ENCODE results near the gene PRR12.

The PRR12 gene

GRCh38 chr19:49646586-49646985 lies 55.6 kb downstream of the PRR12 start:
- no peak for DNase-seq (ENCODE audit: low spot score)

GRCh38 chr19:49651029-49651819 lies 60.2 kb downstream of the PRR12 start:
- DNase-seq (ENCODE audit: low spot score), result no peak

GRCh38 chr19:49651820-49652550 lies 61.0 kb downstream of the PRR12 start:
- DNase-seq (ENCODE audit: low spot score), result no peak

DNA sequence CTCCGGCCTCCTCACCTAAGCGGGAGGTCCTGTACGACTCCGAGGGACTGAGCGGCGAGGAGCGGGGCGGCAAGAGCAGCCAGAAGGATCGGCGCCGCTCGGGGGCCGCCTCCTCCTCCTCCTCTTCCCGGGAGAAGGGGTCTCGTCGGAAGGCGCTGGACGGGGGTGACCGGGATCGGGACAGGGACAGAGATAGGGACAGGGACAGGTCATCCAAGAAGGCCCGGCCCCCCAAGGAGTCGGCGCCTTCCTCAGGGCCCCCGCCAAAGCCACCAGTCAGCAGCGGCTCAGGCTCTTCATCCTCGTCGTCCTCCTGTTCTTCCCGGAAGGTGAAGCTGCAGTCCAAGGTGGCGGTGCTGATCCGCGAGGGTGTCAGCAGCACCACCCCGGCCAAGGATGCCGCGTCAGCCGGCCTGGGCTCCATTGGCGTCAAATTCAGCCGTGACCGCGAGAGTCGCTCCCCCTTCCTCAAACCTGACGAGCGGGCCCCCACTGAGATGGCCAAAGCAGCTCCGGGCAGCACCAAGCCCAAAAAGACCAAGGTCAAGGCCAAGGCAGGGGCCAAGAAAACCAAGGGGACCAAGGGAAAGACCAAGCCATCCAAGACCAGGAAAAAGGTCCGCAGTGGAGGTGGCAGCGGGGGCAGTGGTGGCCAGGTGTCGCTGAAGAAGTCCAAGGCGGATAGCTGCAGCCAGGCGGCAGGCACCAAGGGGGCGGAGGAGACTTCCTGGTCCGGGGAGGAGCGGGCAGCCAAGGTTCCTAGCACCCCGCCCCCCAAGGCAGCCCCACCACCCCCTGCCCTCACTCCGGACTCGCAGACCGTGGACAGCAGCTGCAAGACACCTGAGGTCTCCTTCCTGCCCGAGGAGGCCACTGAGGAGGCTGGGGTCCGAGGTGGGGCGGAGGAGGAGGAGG lies 61.8 kb downstream of the PRR12 start:
- DNase-seq (ENCODE audit: low spot score), result no peak

DNA sequence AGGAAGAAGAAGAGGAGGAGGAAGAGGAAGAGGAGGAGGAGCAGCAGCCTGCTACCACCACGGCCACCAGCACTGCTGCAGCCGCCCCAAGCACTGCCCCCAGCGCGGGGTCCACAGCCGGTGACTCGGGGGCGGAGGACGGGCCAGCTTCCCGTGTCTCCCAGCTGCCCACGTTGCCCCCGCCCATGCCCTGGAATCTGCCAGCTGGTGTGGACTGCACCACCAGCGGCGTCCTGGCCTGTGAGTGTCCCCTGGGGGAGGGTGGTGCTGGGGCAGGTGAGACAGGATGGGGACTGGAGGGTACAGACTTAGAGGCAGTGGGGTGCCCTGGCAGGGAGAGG lies 62.5 kb downstream of the PRR12 start:
- DNase-seq (ENCODE audit: low spot score), result no peak

- no peak for DNase-seq (ENCODE audit: low spot score)
Measured at GRCh38 chr19:49654581-49654980, 63.6 kb downstream of the PRR12 start.

DNA sequence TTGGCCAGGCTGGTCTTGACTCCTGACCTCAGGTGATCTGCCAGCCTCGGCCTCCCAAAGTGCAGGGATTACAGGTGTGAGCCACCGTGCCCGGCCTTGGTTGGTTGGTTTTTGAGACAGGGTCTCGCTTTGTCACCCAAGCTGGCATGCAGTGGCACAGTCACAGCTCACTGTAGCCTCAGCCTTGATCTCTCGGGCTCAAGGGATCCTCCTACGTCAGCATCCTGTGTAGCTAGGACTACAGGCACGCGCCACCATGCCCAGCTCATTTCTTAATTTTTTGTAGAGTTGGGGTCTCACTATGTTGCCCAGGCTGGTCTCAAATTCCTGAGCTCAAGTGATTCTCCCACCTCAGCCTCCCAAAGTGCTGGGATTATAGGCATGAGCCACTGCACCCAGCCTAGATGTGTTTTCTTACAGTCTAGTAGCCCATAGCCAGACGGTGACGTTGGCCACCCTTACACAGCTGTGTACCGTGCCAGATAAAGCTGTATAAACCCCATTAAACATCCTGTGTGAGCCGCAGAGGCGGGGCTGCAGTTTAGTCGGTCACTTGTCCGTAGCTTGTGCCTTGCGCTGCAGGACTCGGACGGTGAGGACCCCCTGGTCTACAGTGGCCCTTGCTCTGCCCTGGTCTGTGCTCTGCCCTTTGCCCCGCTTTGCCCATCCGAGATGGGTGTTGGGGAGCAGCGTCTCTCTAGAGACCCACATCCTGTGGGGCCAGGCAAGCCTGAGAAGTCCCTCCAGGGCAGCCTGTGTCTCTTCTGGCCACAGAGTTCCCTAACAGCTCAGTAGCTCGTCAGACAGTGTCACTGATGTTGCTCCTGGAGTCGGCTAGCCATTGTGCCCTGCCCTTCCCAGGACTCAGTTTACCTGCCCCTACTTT lies 64.8 kb downstream of the PRR12 start:
- DNase-seq (ENCODE audit: low spot score), result no peak

GRCh38 chr19:49656456-49657109 lies 65.6 kb downstream of the PRR12 start:
- no peak for DNase-seq (ENCODE audit: low spot score)

GRCh38 chr19:49657493-49658138 lies 66.6 kb downstream of the PRR12 start:
- DNase-seq (ENCODE audit: low spot score), result no peak

GRCh38 chr19:49658139-49658517 lies 67.1 kb downstream of the PRR12 start:
- DNase-seq (ENCODE audit: low spot score), result no peak

GRCh38 chr19:49658566-49659442 lies 67.8 kb downstream of the PRR12 start:
- no peak for DNase-seq (ENCODE audit: low spot score)

- no peak for DNase-seq (ENCODE audit: low spot score)
Measured at GRCh38 chr19:49660338-49660961, 69.5 kb downstream of the PRR12 start.

DNA sequence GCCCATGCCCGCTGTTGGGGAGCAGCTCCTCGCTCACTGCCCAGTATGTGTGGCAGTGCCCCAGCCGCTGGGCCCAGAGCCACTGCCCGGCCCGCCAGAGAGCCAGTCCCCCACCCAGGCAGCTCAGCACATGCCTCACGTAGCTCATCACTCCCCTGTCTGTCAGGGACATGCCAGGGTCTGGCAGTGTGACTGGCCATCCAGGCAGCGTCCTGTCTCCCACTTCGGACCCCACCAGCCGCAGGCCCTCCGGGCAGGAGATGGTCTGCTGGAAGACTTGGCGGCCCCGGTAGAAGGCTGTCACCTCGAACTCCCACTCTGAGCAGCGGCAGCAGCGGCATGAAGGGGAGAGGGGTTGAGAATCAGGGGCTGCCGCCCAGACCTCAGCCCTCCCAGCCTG lies 71.0 kb downstream of the PRR12 start:
- DNase-seq (ENCODE audit: low spot score), result no peak

- no peak for DNase-seq (ENCODE audit: low spot score)
Measured at GRCh38 chr19:49663224-49663623, 72.2 kb downstream of the PRR12 start.

- peak; percentile 85 for DNase-seq (ENCODE audit: low spot score)
Measured at GRCh38 chr19:49664171-49665035, 73.4 kb downstream of the PRR12 start.

DNA sequence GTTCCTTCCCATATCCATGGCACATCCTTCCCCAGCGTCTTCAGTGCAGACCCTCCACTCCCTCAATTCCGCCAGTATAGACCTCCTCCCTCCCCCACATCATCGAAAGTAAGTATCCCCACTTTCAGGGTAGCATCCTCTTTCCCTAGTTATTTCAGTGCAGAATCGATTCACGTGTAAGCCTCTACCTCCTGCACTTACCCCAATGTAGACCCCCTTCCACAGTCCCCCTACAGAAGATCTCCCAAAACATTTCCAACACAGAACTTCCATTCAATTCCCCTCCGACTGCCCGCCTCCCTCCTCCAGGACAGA lies 74.0 kb downstream of the PRR12 start:
- no peak for DNase-seq (ENCODE audit: low spot score)

GRCh38 chr19:49665351-49666119 lies 74.6 kb downstream of the PRR12 start, which contains the start of the genes BCL2L12 and IRF3:
Gene BCL2L12, plus strand, starts transcription at chr19:49665933. Its CDS starts 760 bp downstream, at chr19:49666693.
Gene IRF3, minus strand, starts transcription at chr19:49665857. Its CDS starts 1,019 bp downstream, at chr19:49664838.
- DNase-seq (ENCODE audit: low spot score), result peak; percentile 94
